ENCODE measurements around the gene AGAP1.

AGAP1 gene

GRCh38 chr2:235594964-235595363 lies 101.1 kb downstream of the AGAP1 start:
- no peak for TF ChIP-seq CTCF (IDR thresholded peaks at IDR 0.05; ENCODE audit: insufficient read depth, low read depth, low read length, missing control alignments)
- H3K4me3 ChIP-seq (ENCODE audit: low read length): no peak overlapping the region
- DNase-seq (ENCODE audit: low read depth): no peak

GRCh38 chr2:235595422-235596010 lies 101.7 kb downstream of the AGAP1 start:
- peak; percentile 81 for DNase-seq (ENCODE audit: low read depth)
- H3K4me3 ChIP-seq (ENCODE audit: low read length): no peak overlapping the region
- TF ChIP-seq CTCF (IDR thresholded peaks at IDR 0.05; ENCODE audit: insufficient read depth, low read depth, low read length, missing control alignments): peak; percentile 95

GRCh38 chr2:235596272-235596671 lies 102.4 kb downstream of the AGAP1 start:
- H3K4me3 ChIP-seq (ENCODE audit: low read length): no peak overlapping the region
- no peak for TF ChIP-seq CTCF (IDR thresholded peaks at IDR 0.05; ENCODE audit: insufficient read depth, low read depth, low read length, missing control alignments)
- no peak for DNase-seq (ENCODE audit: low read depth)

GRCh38 chr2:235597081-235597615 lies 103.3 kb downstream of the AGAP1 start:
- TF ChIP-seq CTCF (IDR thresholded peaks at IDR 0.05; ENCODE audit: insufficient read depth, low read depth, low read length, missing control alignments): no peak
- no peak for DNase-seq (ENCODE audit: low read depth)

GRCh38 chr2:235598026-235598425 lies 104.2 kb downstream of the AGAP1 start:
- H3K4me3 ChIP-seq (ENCODE audit: low read length): no peak overlapping the region
- DNase-seq (ENCODE audit: low read depth): no peak
- TF ChIP-seq CTCF (IDR thresholded peaks at IDR 0.05; ENCODE audit: insufficient read depth, low read depth, low read length, missing control alignments): no peak

More at GRCh38 chr2:235597081-235597615, 103.3 kb downstream of the AGAP1 start:
- no peak overlapping the region for H3K4me3 ChIP-seq (ENCODE audit: low read length)

- TF ChIP-seq CTCF (IDR thresholded peaks at IDR 0.05; ENCODE audit: insufficient read depth, low read depth, low read length, missing control alignments): no peak
- no peak overlapping the region for H3K4me3 ChIP-seq (ENCODE audit: low read length)
- no peak for DNase-seq (ENCODE audit: low read depth)
Observed at GRCh38 chr2:235598532-235599531, 105.0 kb downstream of the AGAP1 start.

Data from epithelial cell of esophagus (primary cell).